Endothelial cell of umbilical vein (primary cell): ENCODE measurements around the gene SMC3. TPM values are rescaled to one million over a fixed set of nuclear protein-coding genes. Genes with fewer than 3 reads are reported as not detected.

Experiments used
- BruUV-seq: library from RNA; stranded (reverse); fragments of 400-500 nt; replicated peaks from 2 replicates; lab custom pipeline; 2021; lab: Mats Ljungman, UMichigan
- CTCF ChIA-PET: fragments of 300-600, 350-600 bp; sonication (Branson Sonifier 250); formaldehyde crosslinking; loops from one replicate; lab custom pipeline; 2021; ENCODE audit warnings: antibody characterized with exemption, inconsistent platforms; lab: Charles Lee
- POLR2A ChIA-PET: fragments of 300-600, 350-600 bp; sonication (Branson Sonifier 250); formaldehyde crosslinking; loops from one replicate; lab custom pipeline; 2021; ENCODE audit warnings: antibody characterized with exemption, inconsistent platforms; lab: Charles Lee
- DNase-seq: peaks from one replicate; pipeline ENCODE4 v3.0.0-alpha.2; 2011; ENCODE audit warnings: low read depth, low spot score
- FAIRE-seq: peaks from 2 replicates; lab custom pipeline; 2011; peaks lifted over from hg19 to GRCh38; lab: Jason Lieb, UNC
- H2AFZ ChIP-seq: 2 replicates; pipeline ENCODE4 v1.6.0; 2012; ENCODE audit warnings: low read depth, low read length, control low read depth, inconsistent platforms
- H3K27ac ChIP-seq: 2 replicates; pipeline ENCODE4 v1.5.1; 2011; ENCODE audit warnings: low read depth, mild to moderate bottlenecking, control low read depth, low read length, moderate library complexity; ENCODE audit not compliant: insufficient read depth
- H3K27me3 ChIP-seq, 2 experiments: 2 replicates each; pipeline versions ENCODE4 v1.6.0 to v1.6.1; 2011; ENCODE audit warnings: low read length in 2 of 2, mixed read lengths in 1 of 2; ENCODE audit not compliant: control insufficient read depth in 2 of 2, insufficient read depth in 2 of 2
- H3K36me3 ChIP-seq, 2 experiments: 2 replicates in 1 of 2; 3 replicates in 1 of 2; pipeline ENCODE4 v1.5.1; 2011; ENCODE audit warnings: low read length in 2 of 2, mild to moderate bottlenecking in 1 of 2, moderate library complexity in 1 of 2; ENCODE audit not compliant: control insufficient read depth in 2 of 2, insufficient read depth in 2 of 2; ENCODE audit errors: extremely low read depth in 1 of 2
- H3K4me1 ChIP-seq: 3 replicates; pipeline ENCODE4 v1.5.1; 2011; ENCODE audit warnings: mild to moderate bottlenecking, low read length; ENCODE audit not compliant: control insufficient read depth, insufficient read depth; ENCODE audit errors: extremely low read depth
- H3K4me2 ChIP-seq: 2 replicates; pipeline ENCODE4 v1.6.1; 2011; ENCODE audit warnings: low read length, control low read depth, mixed read lengths; ENCODE audit not compliant: insufficient read depth
- H3K4me3 ChIP-seq, 3 experiments: fragments of 200-600 bp in 1 of 3; sonication (generic), shearing (Covaris generic) in 1 of 3; replicated peaks in 1 of 3; 2 replicates each; pipeline ENCODE4 v1.5.1; 2011 to 2016; ENCODE audit warnings: control low read depth in 3 of 3, low read length in 3 of 3, mild to moderate bottlenecking in 2 of 3, inconsistent platforms in 1 of 3, low read depth in 1 of 3, moderate library complexity in 1 of 3; ENCODE audit not compliant: insufficient read depth in 1 of 3
- H3K79me2 ChIP-seq: 2 replicates; pipeline ENCODE4 v1.6.0; 2012; ENCODE audit warnings: low read length, inconsistent platforms; ENCODE audit not compliant: control insufficient read depth, insufficient read depth
- H3K9ac ChIP-seq: replicated peaks from 2 replicates; pipeline ENCODE3; 2011; ENCODE audit warnings: low read length, control low read depth; ENCODE audit not compliant: insufficient read depth; ENCODE audit errors: extremely low read depth
- H3K9me1 ChIP-seq: replicated peaks from 3 replicates; pipeline ENCODE4 v1.6.0; 2011; ENCODE audit warnings: mild to moderate bottlenecking, low read length; ENCODE audit not compliant: control insufficient read depth, insufficient read depth; ENCODE audit errors: extremely low read depth
- H3K9me3 ChIP-seq: replicated peaks from 2 replicates; pipeline ENCODE4 v1.5.1; 2012; ENCODE audit warnings: low read length, inconsistent platforms; ENCODE audit not compliant: control insufficient read depth, insufficient read depth
- H4K20me1 ChIP-seq: replicated peaks from 2 replicates; pipeline ENCODE3; 2011; ENCODE audit warnings: mild to moderate bottlenecking, low read length; ENCODE audit not compliant: control insufficient read depth, insufficient read depth; ENCODE audit errors: extremely low read depth
- EZH2 ChIP-seq: IDR thresholded peaks from 2 replicates; pipeline ENCODE4 v1.6.1; 2012; ENCODE audit warnings: borderline replicate concordance, low read depth, mild to moderate bottlenecking, moderate library complexity, low read length, inconsistent platforms; ENCODE audit not compliant: severe bottlenecking
- FOS ChIP-seq: IDR thresholded peaks from 2 replicates; pipeline ENCODE4 v1.6.1; 2011; ENCODE audit warnings: mild to moderate bottlenecking, low read length, moderate library complexity, borderline replicate concordance; ENCODE audit not compliant: insufficient read depth
- GATA2 ChIP-seq: IDR thresholded peaks from 2 replicates; pipeline ENCODE4 v1.7.0; 2011; ENCODE audit warnings: low read depth, mild to moderate bottlenecking, moderate library complexity, mixed read lengths, low read length; ENCODE audit not compliant: insufficient read length, insufficient read depth
- JUN ChIP-seq: IDR thresholded peaks from 2 replicates; pipeline ENCODE4 v1.6.1; 2011; ENCODE audit warnings: borderline replicate concordance, low read depth; ENCODE audit not compliant: insufficient read length, insufficient read depth
- MYC ChIP-seq: IDR thresholded peaks from one replicate; pipeline ENCODE4 v1.6.1; 2011; ENCODE audit warnings: mild to moderate bottlenecking, low read depth, low read length
- POLR2A ChIP-seq: IDR thresholded peaks from 2 replicates; pipeline ENCODE4 v1.6.1; 2012; ENCODE audit warnings: low read depth, mild to moderate bottlenecking, control low read depth, low read length
- POLR2AphosphoS5 ChIP-seq: IDR thresholded peaks from 2 replicates; pipeline ENCODE4 v1.6.1; 2012; ENCODE audit warnings: low read depth, mild to moderate bottlenecking, control low read depth, low read length, moderate library complexity; ENCODE audit not compliant: insufficient read depth
- dilution Hi-C: fragments of 300-500 bp; cut with MboI; formaldehyde crosslinking; loops from one replicate; pipeline ENCODE4 v1.15.0; 2019; ENCODE audit warnings: low sequenced_read_pairs; ENCODE audit not compliant: extremely low pct_ligation_motif_present
- intact Hi-C: fragments of 100-400 bp; cut with micrococcal nuclease; formaldehyde crosslinking; loops from one replicate; pipeline ENCODE4 v1.10.0; 2022
- polyA plus RNA-seq, 4 experiments: library from polyadenylated mRNA; depleted of rRNA in 3 of 4; stranded (reverse) in 3 of 4; unstranded in 1 of 4; fragments of >200 nt; gene quantifications; 2 replicates each; pipeline versions ENCODE4 v1.2.1 to v1.2.3, GENCODE V29; 2011 to 2012; ENCODE audit warnings: missing spikeins in 1 of 4
- total RNA-seq: library from RNA; stranded (reverse); gene quantifications from 2 replicates; pipeline ENCODE4 v1.2.3, GENCODE V29; 2021
- TF ChIP-seq, protein P1 (sequence below): IDR thresholded peaks from 2 replicates; pipeline ENCODE4 v1.6.1; 2011; ENCODE audit not compliant: insufficient read depth, insufficient read length
- TF ChIP-seq, protein P2 (sequence below), 2 donors: IDR thresholded peaks; 1 replicate in 1 of 2; 2 replicates in 1 of 2; pipeline ENCODE4 v1.5.1; 2011; ENCODE audit warnings: low read length in 2 of 2, mild to moderate bottlenecking in 2 of 2, moderate library complexity in 2 of 2, control low read depth in 1 of 2, inconsistent platforms in 1 of 2, low read depth in 1 of 2; ENCODE audit not compliant: insufficient read depth in 1 of 2; ENCODE audit errors: extremely low read depth in 1 of 2

Gene SMC3
- total and polyA plus RNA-seq, 2 donors (not counting 3 experiments of a cell fraction or from before 2014, with no cell fraction given): 5.5 to 44.2 TPM

DNA sequence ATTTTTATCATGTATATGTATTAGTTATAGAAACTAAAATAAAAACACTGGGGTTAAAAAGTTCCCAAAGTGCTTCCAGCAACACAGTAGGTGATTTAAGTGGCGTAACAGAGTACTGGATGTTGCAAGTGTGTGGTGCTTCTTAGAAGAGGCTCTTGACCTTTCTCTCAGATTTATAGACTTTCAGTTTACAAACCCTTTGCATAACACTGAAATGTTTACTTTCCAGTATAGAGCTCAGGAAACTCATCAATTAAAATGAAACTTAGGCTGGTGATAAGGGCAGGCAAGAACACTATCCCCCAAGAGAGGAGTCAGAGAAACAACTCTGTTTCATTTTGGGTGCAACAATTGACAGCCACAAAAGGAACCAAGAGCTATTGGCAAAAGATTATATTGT lies 27.5 kb upstream of the SMC3 start:
- H3K4me3 ChIP-seq: no peak overlapping the region
- H2AFZ ChIP-seq: no peak overlapping the region
- no peak overlapping the region for H3K27ac ChIP-seq
- H3K36me3 ChIP-seq: no peaks in the 10 kb centered on the region
- no peak overlapping the region for H3K4me2 ChIP-seq
- H3K9me1 ChIP-seq: no peaks in the 10 kb centered on the region
- no peak overlapping the region for H3K9ac ChIP-seq
- ChIA-PET POLR2A (no interaction called here), CTCF (interaction anchor here (0.7 to 2.0 kb wide), 3 partner anchors 206 to 234 kb away, joined by 3 to 5 read pairs (median 5); no protein-coding TSS in a partner anchor)
- TF ChIP-seq, protein P1, sequence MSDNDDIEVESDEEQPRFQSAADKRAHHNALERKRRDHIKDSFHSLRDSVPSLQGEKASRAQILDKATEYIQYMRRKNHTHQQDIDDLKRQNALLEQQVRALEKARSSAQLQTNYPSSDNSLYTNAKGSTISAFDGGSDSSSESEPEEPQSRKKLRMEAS: no peak
- TF ChIP-seq EZH2 (no peak), GATA2 (no peak)
- no peaks in the 10 kb centered on the region for H4K20me1 ChIP-seq
- FAIRE-seq (no peak), DNase-seq (no peak)
- H3K27me3 ChIP-seq: no peaks in the 10 kb centered on the region
- intact Hi-C loops: no loop called here
- H3K4me1 ChIP-seq: peaks cover 21% of the 10 kb centered on the region
- H3K79me2 ChIP-seq: no peaks in the 10 kb centered on the region
- dilution Hi-C loops: no loop called here
- no TSS peak for BruUV-seq
- H3K9me3 ChIP-seq: no peaks in the 10 kb centered on the region

DNA sequence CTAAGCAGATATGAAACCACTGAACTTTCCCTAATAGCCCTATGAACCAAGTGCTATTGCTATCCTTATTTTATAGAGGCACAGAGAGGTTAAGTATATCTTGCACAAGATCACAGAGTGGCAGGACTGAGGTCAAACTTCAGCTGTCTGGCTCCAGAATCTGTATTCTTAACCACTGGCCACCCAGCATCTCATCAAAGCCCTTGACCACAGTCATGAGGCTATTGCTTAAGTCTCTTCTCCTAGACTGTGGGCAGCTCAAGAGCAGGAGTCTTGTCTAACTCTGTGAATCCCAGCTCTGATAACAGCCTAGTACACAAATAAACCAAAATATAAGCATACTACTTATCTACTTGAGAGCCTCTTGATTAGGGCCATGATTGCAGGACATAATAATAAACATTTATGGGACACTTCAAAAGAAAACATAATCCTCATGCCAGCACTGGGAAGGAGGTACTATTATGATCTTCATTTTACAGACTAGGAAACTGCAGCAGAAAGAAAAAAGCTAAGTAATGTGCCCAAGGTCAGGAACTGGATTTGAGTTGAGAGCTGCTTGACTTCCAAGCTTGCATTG lies 22.4 kb upstream of the SMC3 start:
- H3K4me1 ChIP-seq: peaks cover 13% of the 10 kb centered on the region
- no peak overlapping the region for H3K4me2 ChIP-seq
- H3K9me1 ChIP-seq: no peaks in the 10 kb centered on the region
- H3K4me3 ChIP-seq: no peak overlapping the region
- no peaks in the 10 kb centered on the region for H3K79me2 ChIP-seq
- H4K20me1 ChIP-seq: no peaks in the 10 kb centered on the region
- no peak overlapping the region for H3K9ac ChIP-seq
- no peaks in the 10 kb centered on the region for H3K36me3 ChIP-seq
- CTCF ChIA-PET: interaction anchor here (1.4 to 5.2 kb wide), 7 partner anchors 16 to 239 kb away, joined by 8 to 95 read pairs (median 36); partner anchors contain the start of gene SMNDC1
- BruUV-seq: no TSS peak
- POLR2A ChIA-PET: no interaction called here
- peaks cover 0 to 2% of the 10 kb centered on the region in 2 experiments for H3K27me3 ChIP-seq
- no peaks in the 10 kb centered on the region for H3K9me3 ChIP-seq
- intact Hi-C loops (no loop called here), dilution Hi-C loops (no loop called here)
- DNase-seq (no peak), FAIRE-seq (no peak)
- no peak overlapping the region for H3K27ac ChIP-seq
- TF ChIP-seq JUN (no peak), MYC (no peak), GATA2 (no peak), FOS (no peak), EZH2 (no peak), POLR2A (no peak), POLR2AphosphoS5 (no peak)
- TF ChIP-seq, protein P2, sequence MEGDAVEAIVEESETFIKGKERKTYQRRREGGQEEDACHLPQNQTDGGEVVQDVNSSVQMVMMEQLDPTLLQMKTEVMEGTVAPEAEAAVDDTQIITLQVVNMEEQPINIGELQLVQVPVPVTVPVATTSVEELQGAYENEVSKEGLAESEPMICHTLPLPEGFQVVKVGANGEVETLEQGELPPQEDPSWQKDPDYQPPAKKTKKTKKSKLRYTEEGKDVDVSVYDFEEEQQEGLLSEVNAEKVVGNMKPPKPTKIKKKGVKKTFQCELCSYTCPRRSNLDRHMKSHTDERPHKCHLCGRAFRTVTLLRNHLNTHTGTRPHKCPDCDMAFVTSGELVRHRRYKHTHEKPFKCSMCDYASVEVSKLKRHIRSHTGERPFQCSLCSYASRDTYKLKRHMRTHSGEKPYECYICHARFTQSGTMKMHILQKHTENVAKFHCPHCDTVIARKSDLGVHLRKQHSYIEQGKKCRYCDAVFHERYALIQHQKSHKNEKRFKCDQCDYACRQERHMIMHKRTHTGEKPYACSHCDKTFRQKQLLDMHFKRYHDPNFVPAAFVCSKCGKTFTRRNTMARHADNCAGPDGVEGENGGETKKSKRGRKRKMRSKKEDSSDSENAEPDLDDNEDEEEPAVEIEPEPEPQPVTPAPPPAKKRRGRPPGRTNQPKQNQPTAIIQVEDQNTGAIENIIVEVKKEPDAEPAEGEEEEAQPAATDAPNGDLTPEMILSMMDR (IDR thresholded peaks at IDR 0.05; ENCODE audit: extremely low read depth in 1 of 2, insufficient read depth in 1 of 2, low read depth in 1 of 2, low read length in 2 of 2): no peak
- TF ChIP-seq, protein P1: no peak
- H2AFZ ChIP-seq: no peak overlapping the region
